ENCODE measurements around the gene POU6F1.

DNA sequence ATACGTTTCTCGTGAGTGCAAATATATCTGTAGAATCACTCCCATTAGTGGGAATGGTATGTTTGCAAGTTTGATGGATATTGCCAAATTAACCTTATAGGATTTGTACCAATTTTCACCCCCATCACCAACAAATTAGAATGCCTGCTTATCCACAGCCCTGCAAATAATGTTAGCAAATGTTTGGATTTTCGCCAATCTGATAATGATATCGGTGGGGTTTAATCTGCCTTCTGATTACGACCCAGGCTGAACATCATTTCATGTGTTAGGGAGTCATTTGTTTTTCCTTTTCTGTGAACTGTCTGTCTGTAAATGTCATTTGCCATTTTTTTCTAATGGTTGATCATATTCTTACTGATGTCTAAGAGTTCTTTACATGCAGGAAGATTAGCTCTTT lies 16.7 kb upstream of the POU6F1 start:
- no peak for TF ChIP-seq POLR2AphosphoS5 (IDR thresholded peaks at IDR 0.05)
- no peak for TF ChIP-seq POLR2A (IDR thresholded peaks at IDR 0.05)

Measured in gastroesophageal sphincter (tissue), 2 donors.